Heart left ventricle (tissue), 16 donors: Measurements from ENCODE around the gene GALNT18. TPM values are rescaled to one million over a fixed set of nuclear protein-coding genes. Genes with fewer than 3 reads are reported as not detected.

ENCODE experiments used
- ATAC-seq, 4 donors: fragments of 200-7000 bp; cut with Tn5 transposase; one replicate each; pipeline ENCODE4 v1.9.1; 2020 to 2022; ENCODE audit warnings: moderate library complexity in 4 of 4, mild to moderate bottlenecking in 3 of 4, moderate number of reproducible peaks in 1 of 4
- DNase-seq, 5 donors: peaks; one replicate each; pipeline ENCODE4 v3.0.0-alpha.2; 2020
- H3K27ac ChIP-seq, 12 donors: fragments of 200-600 bp; sonication (generic) in 4 of 12; one replicate each; pipeline versions ENCODE4 v1.5.0 to v1.8.0; 2016 to 2022; ENCODE audit warnings: mild to moderate bottlenecking in 2 of 12
- H3K27me3 ChIP-seq, 9 donors: fragments of 200-600 bp; sonication (generic) in 2 of 9; one replicate each; pipeline versions ENCODE4 v1.5.1 to v1.8.0; 2016 to 2022; ENCODE audit warnings: mild to moderate bottlenecking in 3 of 9
- H3K36me3 ChIP-seq, 9 donors: fragments of 200-600 bp; sonication (generic) in 2 of 9; one replicate each; pipeline versions ENCODE4 v1.5.0 to v1.8.0; 2018 to 2022; ENCODE audit warnings: mild to moderate bottlenecking in 2 of 9
- H3K4me1 ChIP-seq, 12 donors: fragments of 200-600 bp; sonication (generic) in 4 of 12; one replicate each; pipeline versions ENCODE4 v1.5.0 to v1.8.0; 2016 to 2022; ENCODE audit warnings: mild to moderate bottlenecking in 3 of 12
- H3K4me3 ChIP-seq, 12 donors: fragments of 200-600 bp; sonication (generic) in 4 of 12; one replicate each; pipeline versions ENCODE4 v1.5.0 to v1.8.0; 2017 to 2022; ENCODE audit warnings: mild to moderate bottlenecking in 9 of 12, moderate library complexity in 4 of 12
- H3K9me3 ChIP-seq, 12 donors: fragments of 200-600 bp; sonication (generic) in 4 of 12; one replicate each; pipeline versions ENCODE4 v1.5.0 to v1.8.0; 2016 to 2022; ENCODE audit warnings: mild to moderate bottlenecking in 1 of 12
- POLR2A ChIP-seq, 2 donors: fragments of 450-650 bp; IDR thresholded peaks; one replicate each; pipeline ENCODE4 v1.6.1; 2017; ENCODE audit warnings: antibody characterized with exemption in 2 of 2, mild to moderate bottlenecking in 2 of 2, moderate library complexity in 2 of 2
- WGBS, 4 donors: extraction: QIAGEN DNeasy Blood & Tissue Kit in 2 of 4; methylation state at CpG; one replicate each; pipeline versions ENCODE4 v1.1.5 to v1.1.7; 2013 to 2018; 5-methylcytosine and 5-hydroxymethylcytosine counted together
- intact Hi-C, 10 donors: fragments of 100-400 bp; cut with DNase I; formaldehyde crosslinking; loops; one replicate each; pipeline versions ENCODE4 v1.11.1 to v1.14.2; 2022
- polyA plus RNA-seq, 2 donors: library from polyadenylated mRNA; stranded (reverse); fragments of 200-250 nt; gene quantifications; one replicate each; pipeline ENCODE4 v1.2.3, GENCODE V29; 2013
- total RNA-seq, 9 donors: library from RNA; depleted of rRNA in 2 of 9; stranded (reverse); fragments of >200 nt in 2 of 9; fragmentation: NEBNext Ultra II Directional in 3 of 9; extraction: Animal tissue kit (Norgen Biotek cat#: 25700) in 3 of 9; gene quantifications; one replicate each; pipeline versions ENCODE4 v1.1.0 to v1.2.4, GENCODE V29; 2016 to 2023
- TF ChIP-seq, protein P1 (sequence below), 12 donors: fragments of 200-600 bp; sonication (generic) in 4 of 12; IDR thresholded peaks; one replicate each; pipeline versions ENCODE4 v1.5.0 to v1.8.0; 2018 to 2022; ENCODE audit warnings: antibody characterized with exemption in 12 of 12, mild to moderate bottlenecking in 5 of 12
- donor health status: ischemic (EF 13 %, LVEDD 7.1; RV severe dilation, severe dysfunction).
- donor health status: healthy with polysubstance abuse.
- donor health status: DM: no; HTN: yes; CAD: no.
- donor health status: DM: no; HTN: no; CAD: no.
- donor health status: ischemic (EF 25% LVEDD 6.9; RV normal size, moderate dysfunction).
- donor health status: ischemic (EF 25% LVEDD 5.7; RV mildly dilated, moderate dysfunction).
- donor health status: healthy.
- donor health status: DM: yes; HTN: yes; CAD: no.
- donor health status: ischemic (EF 35%, LVEDD 5.7; RV mildly dilated, moderate dysfunction).
- donor health status: nonischemic (EF 11% LVEDD 7.7; RV severe dilation, severe dysfunction).
- donor health status: DM: yes; HTN: yes; CAD: no.
- donor health status: PGD.
- donor health status: ischemic (EF 29% LVEDD 5.4; RV normal size, mild dysfunction).
- donor health status: nonischemic (EF 23%, LVEDD 6.1; RV moderate dilation, normal function).

GALNT18 gene
- total and polyA plus RNA-seq, 11 donors = 9.0 to 31.8 (median 17.3) TPM

- WGBS, 4 donors = 79 to 85% (median 82%) methylated on average over 10 of the region's 10 CpGs
- Histone ChIP-seq H3K27ac (no peak overlapping the region), H3K4me3 (no peak overlapping the region), H3K4me1 (no peaks in the 10 kb centered on the region), H3K36me3 (peaks cover 0 to 20% (median 5%) of the 10 kb centered on the region in 9 donors), H3K9me3 (no peaks in the 10 kb centered on the region), H3K27me3 (no peaks in the 10 kb centered on the region)
- no peak for TF ChIP-seq POLR2A (IDR thresholded peaks at IDR 0.05)
- TF ChIP-seq, protein P1, sequence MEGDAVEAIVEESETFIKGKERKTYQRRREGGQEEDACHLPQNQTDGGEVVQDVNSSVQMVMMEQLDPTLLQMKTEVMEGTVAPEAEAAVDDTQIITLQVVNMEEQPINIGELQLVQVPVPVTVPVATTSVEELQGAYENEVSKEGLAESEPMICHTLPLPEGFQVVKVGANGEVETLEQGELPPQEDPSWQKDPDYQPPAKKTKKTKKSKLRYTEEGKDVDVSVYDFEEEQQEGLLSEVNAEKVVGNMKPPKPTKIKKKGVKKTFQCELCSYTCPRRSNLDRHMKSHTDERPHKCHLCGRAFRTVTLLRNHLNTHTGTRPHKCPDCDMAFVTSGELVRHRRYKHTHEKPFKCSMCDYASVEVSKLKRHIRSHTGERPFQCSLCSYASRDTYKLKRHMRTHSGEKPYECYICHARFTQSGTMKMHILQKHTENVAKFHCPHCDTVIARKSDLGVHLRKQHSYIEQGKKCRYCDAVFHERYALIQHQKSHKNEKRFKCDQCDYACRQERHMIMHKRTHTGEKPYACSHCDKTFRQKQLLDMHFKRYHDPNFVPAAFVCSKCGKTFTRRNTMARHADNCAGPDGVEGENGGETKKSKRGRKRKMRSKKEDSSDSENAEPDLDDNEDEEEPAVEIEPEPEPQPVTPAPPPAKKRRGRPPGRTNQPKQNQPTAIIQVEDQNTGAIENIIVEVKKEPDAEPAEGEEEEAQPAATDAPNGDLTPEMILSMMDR (IDR thresholded peaks at IDR 0.05) = no peak
- DNase-seq = no peak
- ATAC-seq = no peak
- intact Hi-C loops = no loop called here
Measured at GRCh38 chr11:11302565-11302964, 319.2 kb downstream of the GALNT18 start.

DNA sequence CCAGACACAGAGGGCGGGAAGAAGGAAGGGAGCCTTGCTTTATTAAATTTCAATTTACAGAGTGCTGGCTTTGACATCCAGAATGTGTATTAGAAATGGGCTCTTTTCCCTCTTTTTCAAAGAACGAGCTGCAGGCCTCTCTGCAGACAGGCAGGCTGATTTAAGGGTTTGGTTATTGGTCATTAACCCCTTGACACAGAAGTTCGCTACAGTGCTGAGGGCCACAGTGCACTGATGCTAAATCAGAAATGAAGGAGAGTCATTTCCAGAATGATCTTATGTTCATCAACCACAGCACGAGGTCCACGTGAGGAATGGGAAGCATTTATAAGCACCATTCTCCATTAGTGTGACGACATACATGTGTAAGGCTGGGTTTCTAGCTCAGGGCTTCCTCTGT lies 320.6 kb downstream of the GALNT18 start:
- WGBS, 4 donors = 88 to 97% (median 92%) methylated on average over 6 of the region's 6 CpGs
- no peak overlapping the region for H3K27ac ChIP-seq
- TF ChIP-seq, protein P1 (IDR thresholded peaks at IDR 0.05) = no peak
- no peak for TF ChIP-seq POLR2A (IDR thresholded peaks at IDR 0.05)
- DNase-seq = no peak
- H3K4me1 ChIP-seq = peaks cover 0 to 9% (median 0%) of the 10 kb centered on the region in 12 donors
- no peaks in the 10 kb centered on the region for H3K27me3 ChIP-seq
- no peak overlapping the region for H3K4me3 ChIP-seq
- ATAC-seq = no peak
- peaks cover 0 to 20% (median 5%) of the 10 kb centered on the region in 9 donors for H3K36me3 ChIP-seq
- no peaks in the 10 kb centered on the region for H3K9me3 ChIP-seq
- intact Hi-C loops = no loop called here

DNA sequence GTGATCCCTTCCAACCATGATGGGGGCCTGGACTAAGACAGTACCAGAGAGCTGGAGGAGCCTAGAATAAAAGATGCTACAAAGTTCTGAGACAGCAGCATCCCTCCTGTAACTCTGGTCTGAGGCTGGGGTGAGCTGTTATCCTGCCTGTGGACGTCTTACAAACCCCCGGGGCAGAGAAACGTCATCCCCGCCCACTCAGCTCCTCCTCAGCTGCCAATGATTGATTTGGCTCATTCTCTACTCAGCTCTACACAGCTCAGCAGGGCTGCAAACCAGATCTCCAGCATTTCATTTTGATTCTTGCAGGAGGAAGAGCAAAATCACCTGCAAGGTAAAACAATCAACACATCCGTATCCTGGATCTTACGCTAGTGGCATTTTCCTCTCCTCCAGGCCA lies 324.2 kb downstream of the GALNT18 start:
- Histone ChIP-seq H3K4me3 (no peak overlapping the region), H3K27me3 (no peaks in the 10 kb centered on the region), H3K9me3 (no peaks in the 10 kb centered on the region), H3K4me1 (peaks cover 0 to 10% (median 0%) of the 10 kb centered on the region in 12 donors), H3K36me3 (peaks cover 0 to 10% (median 0%) of the 10 kb centered on the region in 9 donors), H3K27ac (no peak overlapping the region)
- TF ChIP-seq, protein P1 (IDR thresholded peaks at IDR 0.05) = no peak
- TF ChIP-seq POLR2A (IDR thresholded peaks at IDR 0.05) = no peak
- intact Hi-C loops = no loop called here
- no peak for DNase-seq
- 60 to 63% (median 61%) methylated on average over 6 of the region's 6 CpGs for WGBS, 4 donors
- ATAC-seq = peak in 1 of 4 donors; percentile 64

GRCh38 chr11:11296434-11296833 lies 325.4 kb downstream of the GALNT18 start:
- no peaks in the 10 kb centered on the region for H3K27me3 ChIP-seq
- no peaks in the 10 kb centered on the region for H3K9me3 ChIP-seq
- H3K36me3 ChIP-seq = peaks cover 0 to 18% (median 1%) of the 10 kb centered on the region in 9 donors
- TF ChIP-seq POLR2A (IDR thresholded peaks at IDR 0.05) = no peak
- TF ChIP-seq, protein P1 (IDR thresholded peaks at IDR 0.05) = no peak
- no peak overlapping the region for H3K27ac ChIP-seq
- DNase-seq (no peak), ATAC-seq (peak; percentile 16 to 77 (median 52))
- 44 to 66% (median 50%) methylated on average over 3 of the region's 3 CpGs for WGBS, 4 donors
- H3K4me3 ChIP-seq = no peak overlapping the region
- H3K4me1 ChIP-seq = peaks cover 0 to 10% (median 0%) of the 10 kb centered on the region in 12 donors
- intact Hi-C loops = no loop called here
